ENCODE results near the gene ELK4. TPM values are rescaled to one million over a fixed set of nuclear protein-coding genes. Genes with fewer than 3 reads are reported as not detected.

Gene ELK4
- total and polyA plus RNA-seq, 2 of the 13 experiments (the other 11 are each of a cell fraction or from before 2014, with no cell fraction given): 8.3 to 13.1 TPM

DNA sequence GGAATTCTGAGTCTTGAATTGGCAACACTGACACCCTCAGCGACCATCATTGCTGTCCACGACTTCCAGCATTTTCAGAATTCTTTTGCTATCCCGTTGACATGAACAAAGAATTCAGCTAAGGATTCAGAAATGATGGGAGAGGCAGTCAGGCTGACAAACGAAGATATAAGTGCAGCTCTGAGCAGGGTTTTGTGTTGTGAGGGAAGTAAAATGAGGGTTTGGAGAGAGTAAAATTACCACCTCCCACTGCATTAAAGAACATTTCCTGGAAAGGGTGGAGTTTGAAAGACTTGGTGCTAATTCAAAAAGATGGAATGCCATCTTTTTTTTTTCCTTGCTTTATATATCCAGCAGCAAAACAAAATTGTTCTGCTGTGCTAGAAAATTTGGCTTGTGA lies 4.9 kb upstream of the ELK4 start:
- Histone ChIP-seq H3K9ac (ENCODE audit: insufficient read depth, low read depth, low read length) (no peak overlapping the region), H3K4me2 (ENCODE audit: low read depth, low read length) (no peak overlapping the region), H3K27ac (ENCODE audit: extremely low read length, insufficient read depth, low read length) (no peak overlapping the region), H3K79me2 (ENCODE audit: insufficient read depth, low read length) (no peaks in the 10 kb centered on the region), H3K4me3 (replicated peaks in 1 of 3; ENCODE audit: insufficient read depth in 1 of 3, low read depth in 2 of 3, low read length in 3 of 3) (no peak overlapping the region), H3K4me1 (ENCODE audit: insufficient read depth, low read length) (peaks cover 77% of the 10 kb centered on the region), H4K20me1 (ENCODE audit: insufficient read depth, low read length) (no peaks in the 10 kb centered on the region), H3K27me3 (ENCODE audit: control insufficient read depth in 1 of 2, insufficient read depth in 2 of 2, low read length in 2 of 2) (no peaks in the 10 kb centered on the region), H2AFZ (ENCODE audit: low read length) (no peak overlapping the region), H3K36me3 (replicated peaks in 1 of 2; ENCODE audit: control insufficient read depth in 1 of 2, insufficient read depth in 2 of 2, low read length in 2 of 2) (no peaks in the 10 kb centered on the region), H3K9me3 (ENCODE audit: low read length) (no peaks in the 10 kb centered on the region)
- no TSS peak for BruUV-seq (replicated peaks)
- intact Hi-C loops (cut with micrococcal nuclease; ENCODE audit: unreplicated experiment) (no loop called here), in situ Hi-C loops (cut with HindIII; ENCODE audit: extremely low pct_ligation_motif_present, low pct_unique_long_range_greater_than_20kb) (no loop called here)
- no peak for DNase-seq (ENCODE audit: low spot score)
- no peak for ATAC-seq
- ChIA-PET POLR2A (no interaction called here), CTCF (ENCODE audit: low intra/inter-chr PET ratio, low total read pairs) (no interaction called here)
- FAIRE-seq: no peak
- 19% methylated on average over 4 of the region's 4 CpGs for WGBS (ENCODE audit: low lambda C conversion rate)
- TF ChIP-seq MBNL3 (CRISPR knock-in tag; conservative IDR thresholded peaks at IDR 0.05) (no peak), ZBTB34 (CRISPR knock-in tag; IDR thresholded peaks at IDR 0.05) (no peak), ZNF883 (CRISPR knock-in tag; IDR thresholded peaks at IDR 0.05; ENCODE audit: not compliant biosample characterization) (no peak), TMF1 (CRISPR knock-in tag; IDR thresholded peaks at IDR 0.05; ENCODE audit: low read depth) (no peak), TRIM22 (IDR thresholded peaks at IDR 0.05) (no peak), TARDBP (CRISPR knock-in tag; IDR thresholded peaks at IDR 0.05) (no peak), CEBPB (IDR thresholded peaks at IDR 0.05; ENCODE audit: borderline replicate concordance, low read depth, low read length) (no peak), KDM5B (CRISPR knock-in tag; IDR thresholded peaks at IDR 0.05; ENCODE audit: borderline replicate concordance) (no peak), TSC22D2 (CRISPR knock-in tag; IDR thresholded peaks at IDR 0.05; ENCODE audit: borderline replicate concordance) (no peak), SRSF4 (IDR thresholded peaks at IDR 0.05; ENCODE audit: low read depth, low read length, poor library complexity, severe bottlenecking) (no peak), ZNF503 (CRISPR knock-in tag; IDR thresholded peaks at IDR 0.05) (no peak), ZNF788 (CRISPR knock-in tag; IDR thresholded peaks at IDR 0.05; ENCODE audit: borderline replicate concordance) (no peak), HNRNPH1 (optimal IDR thresholded peaks at IDR 0.05; ENCODE audit: low read depth, low read length) (no peak)
- TF ChIP-seq, protein P1, sequence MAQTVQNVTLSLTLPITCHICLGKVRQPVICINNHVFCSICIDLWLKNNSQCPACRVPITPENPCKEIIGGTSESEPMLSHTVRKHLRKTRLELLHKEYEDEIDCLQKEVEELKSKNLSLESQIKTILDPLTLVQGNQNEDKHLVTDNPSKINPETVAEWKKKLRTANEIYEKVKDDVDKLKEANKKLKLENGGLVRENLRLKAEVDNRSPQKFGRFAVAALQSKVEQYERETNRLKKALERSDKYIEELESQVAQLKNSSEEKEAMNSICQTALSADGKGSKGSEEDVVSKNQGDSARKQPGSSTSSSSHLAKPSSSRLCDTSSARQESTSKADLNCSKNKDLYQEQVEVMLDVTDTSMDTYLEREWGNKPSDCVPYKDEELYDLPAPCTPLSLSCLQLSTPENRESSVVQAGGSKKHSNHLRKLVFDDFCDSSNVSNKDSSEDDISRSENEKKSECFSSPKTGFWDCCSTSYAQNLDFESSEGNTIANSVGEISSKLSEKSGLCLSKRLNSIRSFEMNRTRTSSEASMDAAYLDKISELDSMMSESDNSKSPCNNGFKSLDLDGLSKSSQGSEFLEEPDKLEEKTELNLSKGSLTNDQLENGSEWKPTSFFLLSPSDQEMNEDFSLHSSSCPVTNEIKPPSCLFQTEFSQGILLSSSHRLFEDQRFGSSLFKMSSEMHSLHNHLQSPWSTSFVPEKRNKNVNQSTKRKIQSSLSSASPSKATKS (CRISPR knock-in tag; IDR thresholded peaks at IDR 0.05): no peak
- TF ChIP-seq, protein P2, sequence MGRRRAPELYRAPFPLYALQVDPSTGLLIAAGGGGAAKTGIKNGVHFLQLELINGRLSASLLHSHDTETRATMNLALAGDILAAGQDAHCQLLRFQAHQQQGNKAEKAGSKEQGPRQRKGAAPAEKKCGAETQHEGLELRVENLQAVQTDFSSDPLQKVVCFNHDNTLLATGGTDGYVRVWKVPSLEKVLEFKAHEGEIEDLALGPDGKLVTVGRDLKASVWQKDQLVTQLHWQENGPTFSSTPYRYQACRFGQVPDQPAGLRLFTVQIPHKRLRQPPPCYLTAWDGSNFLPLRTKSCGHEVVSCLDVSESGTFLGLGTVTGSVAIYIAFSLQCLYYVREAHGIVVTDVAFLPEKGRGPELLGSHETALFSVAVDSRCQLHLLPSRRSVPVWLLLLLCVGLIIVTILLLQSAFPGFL (CRISPR knock-in tag; IDR thresholded peaks at IDR 0.05): no peak
